ENCODE data around the gene SMARCA4. TPM values are rescaled to one million over a fixed set of nuclear protein-coding genes. Genes with fewer than 3 reads are reported as not detected.

The SMARCA4 gene
- total and polyA plus RNA-seq, 4 donors = 15.9 to 35.4 (median 22.5) TPM

DNA sequence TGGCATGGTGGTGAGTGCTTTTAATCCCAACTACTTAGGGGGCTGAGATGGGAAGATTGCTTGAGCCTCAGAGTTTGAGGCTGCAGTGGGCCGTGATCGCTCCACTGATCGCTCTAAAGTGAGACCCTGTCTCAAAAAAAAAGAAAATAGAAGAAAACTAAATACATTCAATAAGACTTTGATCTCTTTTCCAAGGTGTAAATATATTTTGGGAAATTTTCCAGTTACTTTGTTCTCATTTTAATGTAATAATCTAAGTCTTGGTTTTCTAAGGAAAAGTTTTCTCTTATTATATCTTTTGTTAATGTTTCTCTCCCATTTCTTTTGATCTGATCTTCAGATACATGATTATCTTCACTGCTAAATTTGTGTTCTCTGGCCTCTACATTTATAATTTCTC, 138.0 kb downstream of the SMARCA4 start:
- no peaks in the 10 kb centered on the region for H3K27me3 ChIP-seq (ENCODE audit: control insufficient read depth in 4 of 4, insufficient read depth in 4 of 4, low read length in 3 of 4)
- peaks cover 5 to 29% (median 20%) of the 10 kb centered on the region in 4 donors for H3K4me1 ChIP-seq (ENCODE audit: control insufficient read depth in 4 of 4, insufficient read depth in 4 of 4, low read length in 3 of 4)
- H3K9ac ChIP-seq (ENCODE audit: low read depth in 1 of 2, low read length in 2 of 2) = no peak overlapping the region
- no peaks in the 10 kb centered on the region for H3K9me3 ChIP-seq (ENCODE audit: control insufficient read depth in 4 of 4, low read length in 3 of 4)
- TF ChIP-seq HNF4G (IDR thresholded peaks at IDR 0.05) = no peak
- TF ChIP-seq NR2F2 (IDR thresholded peaks at IDR 0.05) = no peak
- TF ChIP-seq, protein P1, sequence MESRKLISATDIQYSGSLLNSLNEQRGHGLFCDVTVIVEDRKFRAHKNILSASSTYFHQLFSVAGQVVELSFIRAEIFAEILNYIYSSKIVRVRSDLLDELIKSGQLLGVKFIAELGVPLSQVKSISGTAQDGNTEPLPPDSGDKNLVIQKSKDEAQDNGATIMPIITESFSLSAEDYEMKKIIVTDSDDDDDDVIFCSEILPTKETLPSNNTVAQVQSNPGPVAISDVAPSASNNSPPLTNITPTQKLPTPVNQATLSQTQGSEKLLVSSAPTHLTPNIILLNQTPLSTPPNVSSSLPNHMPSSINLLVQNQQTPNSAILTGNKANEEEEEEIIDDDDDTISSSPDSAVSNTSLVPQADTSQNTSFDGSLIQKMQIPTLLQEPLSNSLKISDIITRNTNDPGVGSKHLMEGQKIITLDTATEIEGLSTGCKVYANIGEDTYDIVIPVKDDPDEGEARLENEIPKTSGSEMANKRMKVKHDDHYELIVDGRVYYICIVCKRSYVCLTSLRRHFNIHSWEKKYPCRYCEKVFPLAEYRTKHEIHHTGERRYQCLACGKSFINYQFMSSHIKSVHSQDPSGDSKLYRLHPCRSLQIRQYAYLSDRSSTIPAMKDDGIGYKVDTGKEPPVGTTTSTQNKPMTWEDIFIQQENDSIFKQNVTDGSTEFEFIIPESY (IDR thresholded peaks at IDR 0.05) = no peak
- no peak for TF ChIP-seq HNF4A (conservative IDR thresholded peaks at IDR 0.05)
- TF ChIP-seq RXRA (IDR thresholded peaks at IDR 0.05) = no peak
- no peak for TF ChIP-seq SP1 (IDR thresholded peaks at IDR 0.05)
- no peak for TF ChIP-seq MAX (IDR thresholded peaks at IDR 0.05)
- TF ChIP-seq FOXA2 (IDR thresholded peaks at IDR 0.05) = no peak
- no peak for TF ChIP-seq GABPA (IDR thresholded peaks at IDR 0.05 in 1 of 2, conservative IDR thresholded peaks at IDR 0.05 in 1 of 2)
- H3K36me3 ChIP-seq (ENCODE audit: control insufficient read depth in 4 of 4, insufficient read depth in 3 of 4, low read depth in 1 of 4, low read length in 3 of 4) = peaks cover 2 to 60% (median 38%) of the 10 kb centered on the region in 4 donors
- no peak for DNase-seq (ENCODE audit: low spot score)
- H3K27ac ChIP-seq (ENCODE audit: low read depth in 1 of 2, low read length in 2 of 2) = no peak overlapping the region
- no peak overlapping the region for H3K4me3 ChIP-seq (ENCODE audit: low read depth in 1 of 3, low read length in 3 of 3)
- WGBS = 98% methylated on average over 3 of the region's 3 CpGs

DNA sequence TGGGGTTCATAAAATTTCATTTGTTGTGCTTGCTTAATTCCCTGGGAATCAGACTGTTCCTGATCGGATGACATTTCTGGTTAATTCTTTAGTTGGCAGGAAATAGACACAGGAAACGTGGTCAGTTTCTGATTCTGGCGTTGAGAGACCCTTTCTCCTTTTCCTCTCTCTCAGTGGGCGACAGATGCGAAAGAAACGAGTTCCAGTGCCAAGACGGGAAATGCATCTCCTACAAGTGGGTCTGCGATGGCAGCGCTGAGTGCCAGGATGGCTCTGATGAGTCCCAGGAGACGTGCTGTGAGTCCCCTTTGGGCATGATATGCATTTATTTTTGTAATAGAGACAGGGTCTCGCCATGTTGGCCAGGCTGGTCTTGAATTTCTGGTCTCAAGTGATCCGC, 139.2 kb downstream of the SMARCA4 start:
- Histone ChIP-seq H3K9ac (ENCODE audit: low read depth in 1 of 2, low read length in 2 of 2) (no peak overlapping the region), H3K27me3 (ENCODE audit: control insufficient read depth in 4 of 4, insufficient read depth in 4 of 4, low read length in 3 of 4) (no peaks in the 10 kb centered on the region), H3K27ac (ENCODE audit: low read depth in 1 of 2, low read length in 2 of 2) (no peak overlapping the region), H3K4me1 (ENCODE audit: control insufficient read depth in 4 of 4, insufficient read depth in 4 of 4, low read length in 3 of 4) (peaks cover 0 to 19% (median 13%) of the 10 kb centered on the region in 4 donors), H3K4me3 (ENCODE audit: low read depth in 1 of 3, low read length in 3 of 3) (no peak overlapping the region), H3K9me3 (ENCODE audit: control insufficient read depth in 4 of 4, low read length in 3 of 4) (no peaks in the 10 kb centered on the region), H3K36me3 (ENCODE audit: control insufficient read depth in 4 of 4, insufficient read depth in 3 of 4, low read depth in 1 of 4, low read length in 3 of 4) (peaks cover 6 to 66% (median 43%) of the 10 kb centered on the region in 4 donors)
- TF ChIP-seq FOXA2 (IDR thresholded peaks at IDR 0.05) = no peak
- TF ChIP-seq FOXA1 (IDR thresholded peaks at IDR 0.05) = no peak
- no peak for TF ChIP-seq EGR1 (IDR thresholded peaks at IDR 0.05; ENCODE audit: low read depth in 2 of 2)
- TF ChIP-seq, protein P1 (IDR thresholded peaks at IDR 0.05) = no peak
- TF ChIP-seq, protein P2, sequence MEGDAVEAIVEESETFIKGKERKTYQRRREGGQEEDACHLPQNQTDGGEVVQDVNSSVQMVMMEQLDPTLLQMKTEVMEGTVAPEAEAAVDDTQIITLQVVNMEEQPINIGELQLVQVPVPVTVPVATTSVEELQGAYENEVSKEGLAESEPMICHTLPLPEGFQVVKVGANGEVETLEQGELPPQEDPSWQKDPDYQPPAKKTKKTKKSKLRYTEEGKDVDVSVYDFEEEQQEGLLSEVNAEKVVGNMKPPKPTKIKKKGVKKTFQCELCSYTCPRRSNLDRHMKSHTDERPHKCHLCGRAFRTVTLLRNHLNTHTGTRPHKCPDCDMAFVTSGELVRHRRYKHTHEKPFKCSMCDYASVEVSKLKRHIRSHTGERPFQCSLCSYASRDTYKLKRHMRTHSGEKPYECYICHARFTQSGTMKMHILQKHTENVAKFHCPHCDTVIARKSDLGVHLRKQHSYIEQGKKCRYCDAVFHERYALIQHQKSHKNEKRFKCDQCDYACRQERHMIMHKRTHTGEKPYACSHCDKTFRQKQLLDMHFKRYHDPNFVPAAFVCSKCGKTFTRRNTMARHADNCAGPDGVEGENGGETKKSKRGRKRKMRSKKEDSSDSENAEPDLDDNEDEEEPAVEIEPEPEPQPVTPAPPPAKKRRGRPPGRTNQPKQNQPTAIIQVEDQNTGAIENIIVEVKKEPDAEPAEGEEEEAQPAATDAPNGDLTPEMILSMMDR (IDR thresholded peaks at IDR 0.05; ENCODE audit: low read depth, low read length, missing input control) = no peak
- DNase-seq (ENCODE audit: low spot score) = no peak
- 78% methylated on average over 12 of the region's 12 CpGs for WGBS

- no peaks in the 10 kb centered on the region for H3K9me3 ChIP-seq (ENCODE audit: control insufficient read depth in 4 of 4, low read length in 3 of 4)
- H3K9ac ChIP-seq (ENCODE audit: low read depth in 1 of 2, low read length in 2 of 2) = no peak overlapping the region
- no peaks in the 10 kb centered on the region for H3K27me3 ChIP-seq (ENCODE audit: control insufficient read depth in 4 of 4, insufficient read depth in 4 of 4, low read length in 3 of 4)
- no peak overlapping the region for H3K4me3 ChIP-seq (ENCODE audit: low read depth in 1 of 3, low read length in 3 of 3)
- H3K4me1 ChIP-seq (ENCODE audit: control insufficient read depth in 4 of 4, insufficient read depth in 4 of 4, low read length in 3 of 4) = peaks cover 0 to 13% (median 6%) of the 10 kb centered on the region in 4 donors
- H3K36me3 ChIP-seq (ENCODE audit: control insufficient read depth in 4 of 4, insufficient read depth in 3 of 4, low read depth in 1 of 4, low read length in 3 of 4) = peaks cover 9 to 71% (median 46%) of the 10 kb centered on the region in 4 donors
- no peak overlapping the region for H3K27ac ChIP-seq (ENCODE audit: low read depth in 1 of 2, low read length in 2 of 2)
- WGBS = 95% methylated on average over 5 of the region's 5 CpGs
- DNase-seq (ENCODE audit: low spot score) = no peak
- TF ChIP-seq, protein P1 (IDR thresholded peaks at IDR 0.05) = no peak
- no peak for TF ChIP-seq YY1 (IDR thresholded peaks at IDR 0.05)
- no peak for TF ChIP-seq RAD21 (IDR thresholded peaks at IDR 0.05)
- no peak for TF ChIP-seq HNF4G (IDR thresholded peaks at IDR 0.05)
- TF ChIP-seq EGR1 (IDR thresholded peaks at IDR 0.05; ENCODE audit: low read depth in 2 of 2) = no peak
- no peak for TF ChIP-seq TAF1 (conservative IDR thresholded peaks at IDR 0.05)
- no peak for TF ChIP-seq FOXA2 (IDR thresholded peaks at IDR 0.05)
- TF ChIP-seq SP1 (IDR thresholded peaks at IDR 0.05) = no peak
- TF ChIP-seq JUND (IDR thresholded peaks at IDR 0.05) = no peak
- no peak for TF ChIP-seq RXRA (IDR thresholded peaks at IDR 0.05)
- TF ChIP-seq, protein P2 (IDR thresholded peaks at IDR 0.05; ENCODE audit: low read depth, low read length, missing input control) = no peak
- TF ChIP-seq GABPA (IDR thresholded peaks at IDR 0.05 in 1 of 2, conservative IDR thresholded peaks at IDR 0.05 in 1 of 2) = no peak
- TF ChIP-seq HNF4A (conservative IDR thresholded peaks at IDR 0.05) = no peak
Observed at GRCh38 chr19:11101057-11101456, 140.2 kb downstream of the SMARCA4 start.

All from liver (tissue), 9 donors.